Measurements from ENCODE around the gene ARHGAP12.

- no peak for TF ChIP-seq CTCF (IDR thresholded peaks at IDR 0.05; ENCODE audit: poor library complexity, severe bottlenecking)
- TF ChIP-seq RAD21 (conservative IDR thresholded peaks at IDR 0.05) = no peak
Observed at GRCh38 chr10:31930856-31931255, 2.2 kb upstream of the ARHGAP12 start.

Measured in neural cell (in vitro differentiated cells).